NCI-H2029 treated with DMSO at 0.1 percent for 48 hours (cell line): ENCODE data around the gene STAC2.
"Not testable (repeated sequence)": the region's sequence is repeated elsewhere in the genome, so short reads cannot be mapped to it uniquely, and the experiment has no call there.

Source experiments
- DNase-seq: peaks from one replicate; lab custom pipeline; 2025; lab: John Stamatoyannopoulos, UW

Gene STAC2

GRCh38 chr17:39225308-39225958 is at the start of gene STAC2:
TSS of gene STAC2 (minus strand) at chr17:39225945. CDS start at chr17:39225502, 443 bp downstream.
- DNase-seq = no peak

- no peak for DNase-seq
Measured at GRCh38 chr17:39271546-39271945, 45.8 kb upstream of the STAC2 start.

- DNase-seq = no peak
Measured at GRCh38 chr17:39270923-39271322, 45.2 kb upstream of the STAC2 start.

- no peak for DNase-seq
Measured at GRCh38 chr17:39264119-39264518, 38.4 kb upstream of the STAC2 start.

GRCh38 chr17:39261286-39261685 is 35.5 kb upstream of the STAC2 start:
- DNase-seq = no peak

- no peak for DNase-seq
Measured at GRCh38 chr17:39252788-39253460, 27.2 kb upstream of the STAC2 start.

GRCh38 chr17:39251997-39252396 is 26.3 kb upstream of the STAC2 start:
- no peak for DNase-seq

- DNase-seq = not testable (repeated sequence)
Measured at GRCh38 chr17:39250076-39250475, 24.3 kb upstream of the STAC2 start.

GRCh38 chr17:39246274-39246673 is 20.5 kb upstream of the STAC2 start:
- DNase-seq = no peak

GRCh38 chr17:39244600-39245570 is 19.1 kb upstream of the STAC2 start:
- DNase-seq = peak; percentile 36

- DNase-seq = no peak
Measured at GRCh38 chr17:39244016-39244599, 18.4 kb upstream of the STAC2 start.

GRCh38 chr17:39243155-39243554 is 17.4 kb upstream of the STAC2 start:
- DNase-seq = no peak

GRCh38 chr17:39240631-39241030 is 14.9 kb upstream of the STAC2 start:
- DNase-seq = no peak

GRCh38 chr17:39239640-39240314 is 14.0 kb upstream of the STAC2 start:
- DNase-seq = peak; percentile 14

GRCh38 chr17:39238311-39238972 is 12.7 kb upstream of the STAC2 start:
- DNase-seq = peak; percentile 50

GRCh38 chr17:39237586-39237985 is 11.8 kb upstream of the STAC2 start:
- no peak for DNase-seq

- DNase-seq = no peak
Measured at GRCh38 chr17:39236981-39237441, 11.3 kb upstream of the STAC2 start.

- no peak for DNase-seq
Measured at GRCh38 chr17:39236450-39236927, 10.7 kb upstream of the STAC2 start.

GRCh38 chr17:39235555-39236449 is 10.1 kb upstream of the STAC2 start:
- peak; percentile 11 for DNase-seq
